ENCODE data around the gene ORM2.

ORM2 gene

GRCh38 chr9:114314881-114315722 is 14.6 kb upstream of the ORM2 start:
- TF ChIP-seq, protein P1, sequence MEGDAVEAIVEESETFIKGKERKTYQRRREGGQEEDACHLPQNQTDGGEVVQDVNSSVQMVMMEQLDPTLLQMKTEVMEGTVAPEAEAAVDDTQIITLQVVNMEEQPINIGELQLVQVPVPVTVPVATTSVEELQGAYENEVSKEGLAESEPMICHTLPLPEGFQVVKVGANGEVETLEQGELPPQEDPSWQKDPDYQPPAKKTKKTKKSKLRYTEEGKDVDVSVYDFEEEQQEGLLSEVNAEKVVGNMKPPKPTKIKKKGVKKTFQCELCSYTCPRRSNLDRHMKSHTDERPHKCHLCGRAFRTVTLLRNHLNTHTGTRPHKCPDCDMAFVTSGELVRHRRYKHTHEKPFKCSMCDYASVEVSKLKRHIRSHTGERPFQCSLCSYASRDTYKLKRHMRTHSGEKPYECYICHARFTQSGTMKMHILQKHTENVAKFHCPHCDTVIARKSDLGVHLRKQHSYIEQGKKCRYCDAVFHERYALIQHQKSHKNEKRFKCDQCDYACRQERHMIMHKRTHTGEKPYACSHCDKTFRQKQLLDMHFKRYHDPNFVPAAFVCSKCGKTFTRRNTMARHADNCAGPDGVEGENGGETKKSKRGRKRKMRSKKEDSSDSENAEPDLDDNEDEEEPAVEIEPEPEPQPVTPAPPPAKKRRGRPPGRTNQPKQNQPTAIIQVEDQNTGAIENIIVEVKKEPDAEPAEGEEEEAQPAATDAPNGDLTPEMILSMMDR (conservative IDR thresholded peaks at IDR 0.05; ENCODE audit: low read depth, low read length): no peak
- H3K27me3 ChIP-seq (ENCODE audit: insufficient read depth, low read depth): no peaks in the 10 kb centered on the region
- H3K27ac ChIP-seq: no peak overlapping the region
- no peak overlapping the region for H3K9ac ChIP-seq
- H2AFZ ChIP-seq (ENCODE audit: low read depth): no peak overlapping the region
- no peaks in the 10 kb centered on the region for H3K79me2 ChIP-seq (ENCODE audit: insufficient read depth, low read depth)
- no peak overlapping the region for H3K4me3 ChIP-seq (IDR thresholded peaks at IDR 0.05; ENCODE audit: insufficient read depth, low read depth, low read length)
- peaks cover 9% of the 10 kb centered on the region for H3K4me1 ChIP-seq (ENCODE audit: low read depth, poor library complexity, severe bottlenecking)
- H4K20me1 ChIP-seq (ENCODE audit: insufficient read depth): no peaks in the 10 kb centered on the region
- no peak overlapping the region for H3K4me2 ChIP-seq
- no peaks in the 10 kb centered on the region for H3K36me3 ChIP-seq (ENCODE audit: insufficient read depth)

DNA sequence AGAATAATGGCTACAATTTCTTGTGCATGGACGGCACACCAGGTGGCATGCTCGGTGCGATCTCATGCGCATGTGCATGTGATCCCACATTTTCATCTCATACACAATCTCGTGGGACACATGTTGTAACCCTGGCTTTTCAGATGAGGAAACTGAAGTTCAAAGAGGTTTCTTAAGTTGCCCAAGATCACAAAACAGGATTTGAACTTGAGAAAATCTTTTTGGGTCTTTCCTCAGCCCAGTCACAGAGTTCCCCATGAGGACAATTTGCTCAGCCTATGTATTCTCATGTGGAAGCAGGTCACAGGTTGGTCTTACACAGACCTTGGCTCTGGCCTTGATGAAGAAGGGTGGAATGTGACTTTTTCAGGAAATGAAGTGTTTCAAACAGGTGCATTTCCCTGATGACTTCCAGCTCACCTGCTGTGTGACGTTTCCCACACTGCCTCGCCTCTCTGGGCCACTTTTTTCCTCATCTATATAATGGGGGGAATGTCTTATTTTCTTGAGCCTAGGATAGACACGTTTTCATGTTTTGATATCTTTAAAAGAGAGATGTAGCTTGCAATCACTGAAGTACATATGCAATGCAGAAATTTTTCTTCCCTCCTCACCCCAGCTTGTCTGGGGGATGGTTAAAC is 13.8 kb upstream of the ORM2 start:
- Histone ChIP-seq H3K4me1 (ENCODE audit: low read depth, poor library complexity, severe bottlenecking) (peaks cover 9% of the 10 kb centered on the region), H4K20me1 (ENCODE audit: insufficient read depth) (no peaks in the 10 kb centered on the region), H3K79me2 (ENCODE audit: insufficient read depth, low read depth) (no peaks in the 10 kb centered on the region), H3K9ac (no peak overlapping the region), H3K4me3 (IDR thresholded peaks at IDR 0.05; ENCODE audit: insufficient read depth, low read depth, low read length) (no peak overlapping the region), H3K36me3 (ENCODE audit: insufficient read depth) (no peaks in the 10 kb centered on the region), H3K4me2 (no peak overlapping the region), H3K27ac (no peak overlapping the region), H3K27me3 (ENCODE audit: insufficient read depth, low read depth) (no peaks in the 10 kb centered on the region), H2AFZ (ENCODE audit: low read depth) (no peak overlapping the region)
- TF ChIP-seq, protein P1 (conservative IDR thresholded peaks at IDR 0.05; ENCODE audit: low read depth, low read length): no peak

- no peaks in the 10 kb centered on the region for H3K27me3 ChIP-seq (ENCODE audit: insufficient read depth, low read depth)
- no peaks in the 10 kb centered on the region for H3K79me2 ChIP-seq (ENCODE audit: insufficient read depth, low read depth)
- no peak overlapping the region for H3K9ac ChIP-seq
- H4K20me1 ChIP-seq (ENCODE audit: insufficient read depth): no peaks in the 10 kb centered on the region
- H3K4me2 ChIP-seq: no peak overlapping the region
- H3K36me3 ChIP-seq (ENCODE audit: insufficient read depth): no peaks in the 10 kb centered on the region
- no peak overlapping the region for H2AFZ ChIP-seq (ENCODE audit: low read depth)
- no peak overlapping the region for H3K27ac ChIP-seq
- TF ChIP-seq, protein P1 (conservative IDR thresholded peaks at IDR 0.05; ENCODE audit: low read depth, low read length): no peak
- H3K4me1 ChIP-seq (ENCODE audit: low read depth, poor library complexity, severe bottlenecking): peaks cover 9% of the 10 kb centered on the region
- no peak overlapping the region for H3K4me3 ChIP-seq (IDR thresholded peaks at IDR 0.05; ENCODE audit: insufficient read depth, low read depth, low read length)
These were observed 13.0 kb upstream of the ORM2 start for GRCh38 chr9:114316605-114317230.

GRCh38 chr9:114317665-114318357 is 11.9 kb upstream of the ORM2 start:
- H3K4me3 ChIP-seq (IDR thresholded peaks at IDR 0.05; ENCODE audit: insufficient read depth, low read depth, low read length): no peak overlapping the region
- peaks cover 9% of the 10 kb centered on the region for H3K4me1 ChIP-seq (ENCODE audit: low read depth, poor library complexity, severe bottlenecking)
- H3K79me2 ChIP-seq (ENCODE audit: insufficient read depth, low read depth): no peaks in the 10 kb centered on the region
- H4K20me1 ChIP-seq (ENCODE audit: insufficient read depth): no peaks in the 10 kb centered on the region
- H3K4me2 ChIP-seq: no peak overlapping the region
- no peaks in the 10 kb centered on the region for H3K36me3 ChIP-seq (ENCODE audit: insufficient read depth)
- H3K27me3 ChIP-seq (ENCODE audit: insufficient read depth, low read depth): no peaks in the 10 kb centered on the region
- TF ChIP-seq, protein P1 (conservative IDR thresholded peaks at IDR 0.05; ENCODE audit: low read depth, low read length): no peak
- H3K9ac ChIP-seq: no peak overlapping the region
- H3K27ac ChIP-seq: no peak overlapping the region
- no peak overlapping the region for H2AFZ ChIP-seq (ENCODE audit: low read depth)
